ENCODE data around the gene BIRC7. TPM values are rescaled to one million over a fixed set of nuclear protein-coding genes. Genes with fewer than 3 reads are reported as not detected.

The BIRC7 gene
- polyA plus RNA-seq, 3 donors: 0.21 TPM; not detected in 2

DNA sequence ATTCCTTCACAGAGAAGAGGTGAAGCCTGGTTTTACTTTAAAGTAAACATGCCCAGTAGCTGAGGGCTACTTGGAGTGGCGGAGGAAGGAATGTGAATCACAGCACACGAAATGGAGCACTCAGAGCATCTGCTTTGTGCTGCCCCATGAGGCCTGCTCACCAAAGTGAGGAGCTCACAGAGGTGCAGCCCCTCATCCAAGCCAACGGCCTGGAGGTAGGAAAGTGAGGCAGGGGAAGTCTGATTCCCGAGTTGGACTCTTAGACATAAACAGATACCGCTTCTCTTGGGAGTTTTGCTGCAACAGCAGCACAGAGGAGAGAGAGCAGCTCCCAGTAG is 23.3 kb upstream of the BIRC7 start:
- Histone ChIP-seq H3K4me1 (ENCODE audit: control insufficient read depth in 1 of 2, insufficient read depth in 2 of 2, low read length in 2 of 2) (peaks cover 15 to 19% of the 10 kb centered on the region in 2 donors), H4K20me1 (ENCODE audit: insufficient read depth, low read length) (peaks cover 79% of the 10 kb centered on the region), H3K79me2 (ENCODE audit: insufficient read depth, low read length) (peaks cover 84% of the 10 kb centered on the region), H3K36me3 (replicated peaks in 1 of 2; ENCODE audit: control insufficient read depth in 1 of 2, insufficient read depth in 2 of 2, low read length in 2 of 2) (peaks cover 54 to 73% of the 10 kb centered on the region in 2 donors), H3K9ac (ENCODE audit: insufficient read depth, low read length, poor library complexity, severe bottlenecking) (no peak overlapping the region), H3K4me2 (replicated peaks; ENCODE audit: extremely low read depth, low read length, poor library complexity, severe bottlenecking) (no peak overlapping the region), H2AFZ (ENCODE audit: insufficient read depth, low read depth, low read length, poor library complexity, severe bottlenecking) (no peak overlapping the region), H3K4me3 (replicated peaks in 1 of 3; ENCODE audit: low read depth in 2 of 3, low read length in 3 of 3) (no peak overlapping the region), H3K27ac (ENCODE audit: low read depth in 1 of 2, low read length in 2 of 2) (peak overlapping the region in 1 of 2 donors; percentile 2), H3K9me3 (replicated peaks in 1 of 2; ENCODE audit: control insufficient read depth in 1 of 2, insufficient read depth in 1 of 2, low read length in 2 of 2) (no peaks in the 10 kb centered on the region), H3K27me3 (ENCODE audit: control insufficient read depth in 2 of 2, insufficient read depth in 2 of 2, low read length in 2 of 2) (no peaks in the 10 kb centered on the region)
- H3K27me3 Mint-ChIP-seq (ENCODE audit: low read depth in 3 of 3): no peaks in the 10 kb centered on the region
- peaks cover 55 to 70% of the 10 kb centered on the region in 2 donors for H3K36me3 Mint-ChIP-seq
- TF ChIP-seq, protein P1, sequence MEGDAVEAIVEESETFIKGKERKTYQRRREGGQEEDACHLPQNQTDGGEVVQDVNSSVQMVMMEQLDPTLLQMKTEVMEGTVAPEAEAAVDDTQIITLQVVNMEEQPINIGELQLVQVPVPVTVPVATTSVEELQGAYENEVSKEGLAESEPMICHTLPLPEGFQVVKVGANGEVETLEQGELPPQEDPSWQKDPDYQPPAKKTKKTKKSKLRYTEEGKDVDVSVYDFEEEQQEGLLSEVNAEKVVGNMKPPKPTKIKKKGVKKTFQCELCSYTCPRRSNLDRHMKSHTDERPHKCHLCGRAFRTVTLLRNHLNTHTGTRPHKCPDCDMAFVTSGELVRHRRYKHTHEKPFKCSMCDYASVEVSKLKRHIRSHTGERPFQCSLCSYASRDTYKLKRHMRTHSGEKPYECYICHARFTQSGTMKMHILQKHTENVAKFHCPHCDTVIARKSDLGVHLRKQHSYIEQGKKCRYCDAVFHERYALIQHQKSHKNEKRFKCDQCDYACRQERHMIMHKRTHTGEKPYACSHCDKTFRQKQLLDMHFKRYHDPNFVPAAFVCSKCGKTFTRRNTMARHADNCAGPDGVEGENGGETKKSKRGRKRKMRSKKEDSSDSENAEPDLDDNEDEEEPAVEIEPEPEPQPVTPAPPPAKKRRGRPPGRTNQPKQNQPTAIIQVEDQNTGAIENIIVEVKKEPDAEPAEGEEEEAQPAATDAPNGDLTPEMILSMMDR (IDR thresholded peaks at IDR 0.05): no peak
- 97% methylated on average over 5 of the region's 5 CpGs for WGBS (ENCODE audit: insufficient coverage)
- intact Hi-C loops (cut with micrococcal nuclease): loop anchor here in 1 of 2 donors (10.0 kb wide), 1 partner anchor 278 kb away; the partner anchor contains the start of gene GID8
- H3K27ac Mint-ChIP-seq: peak overlapping the region in 1 of 7 donors; percentile 79
- peaks cover 24% of the 10 kb centered on the region for H3K4me1 Mint-ChIP-seq
- H3K4me3 Mint-ChIP-seq: no peak overlapping the region
- DNase-seq: no peak
- H3K9me3 Mint-ChIP-seq: no peaks in the 10 kb centered on the region

DNA sequence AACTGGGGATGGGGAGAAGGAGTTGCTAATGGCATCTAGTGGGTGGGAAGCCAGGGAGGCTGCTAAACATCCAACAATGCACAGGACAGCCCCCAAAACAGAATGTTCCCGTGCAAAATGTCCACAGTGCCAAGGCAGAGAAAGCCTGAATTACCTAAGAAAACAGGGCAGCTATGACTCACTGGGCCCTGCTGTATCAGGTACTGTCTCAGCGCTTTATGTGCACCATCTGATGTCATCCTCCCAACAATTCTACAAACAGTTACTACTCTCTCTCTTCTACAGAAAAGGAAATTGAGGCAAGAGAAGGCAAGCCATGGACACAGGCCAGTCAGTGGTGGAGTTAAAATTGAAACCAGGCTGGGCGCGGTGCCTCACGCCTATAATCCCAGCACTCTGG is 22.9 kb upstream of the BIRC7 start:
- 86% methylated on average over 1 of the region's 5 CpGs for WGBS (ENCODE audit: insufficient coverage)
- no peaks in the 10 kb centered on the region for H3K27me3 Mint-ChIP-seq (ENCODE audit: low read depth in 3 of 3)
- H3K36me3 Mint-ChIP-seq: peaks cover 52 to 66% of the 10 kb centered on the region in 2 donors
- Histone ChIP-seq H3K9me3 (replicated peaks in 1 of 2; ENCODE audit: control insufficient read depth in 1 of 2, insufficient read depth in 1 of 2, low read length in 2 of 2) (no peaks in the 10 kb centered on the region), H3K27ac (ENCODE audit: low read depth in 1 of 2, low read length in 2 of 2) (peak overlapping the region in 1 of 2 donors; percentile 2), H3K4me1 (ENCODE audit: control insufficient read depth in 1 of 2, insufficient read depth in 2 of 2, low read length in 2 of 2) (peaks cover 15 to 19% of the 10 kb centered on the region in 2 donors), H3K4me3 (replicated peaks in 1 of 3; ENCODE audit: low read depth in 2 of 3, low read length in 3 of 3) (no peak overlapping the region), H3K4me2 (replicated peaks; ENCODE audit: extremely low read depth, low read length, poor library complexity, severe bottlenecking) (no peak overlapping the region), H3K36me3 (replicated peaks in 1 of 2; ENCODE audit: control insufficient read depth in 1 of 2, insufficient read depth in 2 of 2, low read length in 2 of 2) (peaks cover 50 to 69% of the 10 kb centered on the region in 2 donors), H2AFZ (ENCODE audit: insufficient read depth, low read depth, low read length, poor library complexity, severe bottlenecking) (no peak overlapping the region), H3K79me2 (ENCODE audit: insufficient read depth, low read length) (peaks cover 80% of the 10 kb centered on the region), H3K9ac (ENCODE audit: insufficient read depth, low read length, poor library complexity, severe bottlenecking) (no peak overlapping the region), H3K27me3 (ENCODE audit: control insufficient read depth in 2 of 2, insufficient read depth in 2 of 2, low read length in 2 of 2) (no peaks in the 10 kb centered on the region), H4K20me1 (ENCODE audit: insufficient read depth, low read length) (peaks cover 75% of the 10 kb centered on the region)
- peak overlapping the region in 1 of 7 donors; percentile 55 for H3K27ac Mint-ChIP-seq
- H3K4me1 Mint-ChIP-seq: peaks cover 24% of the 10 kb centered on the region
- intact Hi-C loops (cut with micrococcal nuclease): loop anchor here in 1 of 2 donors (10.0 kb wide), 1 partner anchor 278 kb away; the partner anchor contains the start of gene GID8
- H3K9me3 Mint-ChIP-seq: no peaks in the 10 kb centered on the region
- H3K4me3 Mint-ChIP-seq: no peak overlapping the region
- no peak for DNase-seq
- TF ChIP-seq, protein P1 (IDR thresholded peaks at IDR 0.05): no peak

All from CD14-positive monocyte (primary cell).